GM21529 (cell line): ENCODE data around the gene AGK.

Experiments
- ATAC-seq: cut with Tn5 transposase; IDR thresholded peaks from one replicate; pipeline ENCODE4 v1.9.1; 2021; ENCODE audit not compliant: unreplicated experiment

The AGK gene, protein sequence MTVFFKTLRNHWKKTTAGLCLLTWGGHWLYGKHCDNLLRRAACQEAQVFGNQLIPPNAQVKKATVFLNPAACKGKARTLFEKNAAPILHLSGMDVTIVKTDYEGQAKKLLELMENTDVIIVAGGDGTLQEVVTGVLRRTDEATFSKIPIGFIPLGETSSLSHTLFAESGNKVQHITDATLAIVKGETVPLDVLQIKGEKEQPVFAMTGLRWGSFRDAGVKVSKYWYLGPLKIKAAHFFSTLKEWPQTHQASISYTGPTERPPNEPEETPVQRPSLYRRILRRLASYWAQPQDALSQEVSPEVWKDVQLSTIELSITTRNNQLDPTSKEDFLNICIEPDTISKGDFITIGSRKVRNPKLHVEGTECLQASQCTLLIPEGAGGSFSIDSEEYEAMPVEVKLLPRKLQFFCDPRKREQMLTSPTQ

DNA sequence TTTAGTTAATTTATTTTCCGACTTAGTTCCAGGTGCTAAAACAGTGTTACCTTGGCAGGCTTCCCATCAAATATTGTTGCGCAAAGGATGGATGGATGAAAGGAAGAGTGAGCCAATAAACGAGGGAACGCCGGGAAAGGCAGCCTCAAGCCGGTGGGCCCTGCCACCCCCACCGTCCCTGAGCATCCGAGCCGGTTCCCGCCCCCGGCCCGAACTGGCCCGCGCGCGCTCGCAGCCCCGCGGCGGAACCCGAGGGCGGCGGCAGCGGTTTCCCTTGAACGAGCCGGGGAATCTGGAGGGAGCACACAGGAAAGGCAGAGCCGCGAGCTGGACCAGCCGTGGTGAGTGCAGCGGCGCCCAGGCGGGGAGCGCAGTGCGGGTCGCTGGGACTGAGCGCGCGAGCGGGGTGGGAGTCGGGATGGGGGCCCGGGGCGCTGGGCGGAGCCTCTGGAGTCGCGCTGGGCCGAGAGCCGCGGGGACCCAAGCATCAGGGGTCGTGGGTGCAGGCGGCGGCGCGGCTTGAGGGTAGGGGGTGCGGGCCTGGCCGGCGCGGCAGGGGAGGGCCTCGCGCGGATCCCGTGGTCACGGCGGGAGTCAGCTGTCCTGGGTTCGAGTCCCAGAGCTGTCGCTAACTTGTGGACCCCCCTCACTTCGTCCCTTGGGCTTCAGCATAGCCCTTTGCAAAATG lies at the start of gene AGK:
Gene AGK, plus strand, starts transcription at position 317 of the 688 bp plus-strand sequence. CDS start 4,057 bp downstream, outside the sequence.
- peak; percentile 94 for ATAC-seq

DNA sequence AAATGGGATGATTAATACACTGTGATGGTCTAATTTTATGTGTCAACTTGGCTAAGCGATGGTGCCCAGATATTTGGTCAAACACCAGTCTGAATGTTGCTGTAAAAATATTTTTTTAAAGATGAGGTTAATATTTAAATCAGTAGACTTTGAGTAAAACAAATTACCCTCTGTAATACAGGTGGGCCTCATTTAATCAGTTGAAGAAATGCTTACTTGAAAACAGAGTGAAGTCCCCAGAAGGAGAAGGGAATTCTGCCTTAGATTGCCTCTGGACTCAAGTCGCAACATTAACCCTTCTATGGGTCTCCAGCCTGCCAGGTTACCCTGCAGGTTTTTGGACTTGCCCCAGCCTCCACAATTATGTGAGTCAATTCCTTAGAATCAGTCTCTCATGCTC lies 49.8 kb upstream of the AGK start:
- ATAC-seq: no peak

DNA sequence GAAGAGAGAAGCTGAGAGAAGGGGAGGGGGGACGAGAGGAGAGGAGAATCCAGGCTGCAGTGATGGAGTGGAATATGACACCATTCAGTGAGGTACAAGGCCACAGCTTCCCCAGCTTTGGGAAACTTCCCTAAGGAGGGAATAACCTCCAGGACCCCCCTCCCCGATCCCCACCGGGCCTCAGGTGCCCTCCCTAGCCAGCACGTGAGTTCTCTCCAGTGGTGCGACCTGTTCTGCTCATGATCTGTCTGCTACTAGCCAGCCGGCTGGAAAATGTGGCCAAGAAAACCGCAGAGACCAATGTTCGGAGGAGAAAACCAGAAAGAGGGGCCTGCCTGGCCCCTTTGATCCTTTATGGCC lies 39.9 kb upstream of the AGK start:
- ATAC-seq: no peak

DNA sequence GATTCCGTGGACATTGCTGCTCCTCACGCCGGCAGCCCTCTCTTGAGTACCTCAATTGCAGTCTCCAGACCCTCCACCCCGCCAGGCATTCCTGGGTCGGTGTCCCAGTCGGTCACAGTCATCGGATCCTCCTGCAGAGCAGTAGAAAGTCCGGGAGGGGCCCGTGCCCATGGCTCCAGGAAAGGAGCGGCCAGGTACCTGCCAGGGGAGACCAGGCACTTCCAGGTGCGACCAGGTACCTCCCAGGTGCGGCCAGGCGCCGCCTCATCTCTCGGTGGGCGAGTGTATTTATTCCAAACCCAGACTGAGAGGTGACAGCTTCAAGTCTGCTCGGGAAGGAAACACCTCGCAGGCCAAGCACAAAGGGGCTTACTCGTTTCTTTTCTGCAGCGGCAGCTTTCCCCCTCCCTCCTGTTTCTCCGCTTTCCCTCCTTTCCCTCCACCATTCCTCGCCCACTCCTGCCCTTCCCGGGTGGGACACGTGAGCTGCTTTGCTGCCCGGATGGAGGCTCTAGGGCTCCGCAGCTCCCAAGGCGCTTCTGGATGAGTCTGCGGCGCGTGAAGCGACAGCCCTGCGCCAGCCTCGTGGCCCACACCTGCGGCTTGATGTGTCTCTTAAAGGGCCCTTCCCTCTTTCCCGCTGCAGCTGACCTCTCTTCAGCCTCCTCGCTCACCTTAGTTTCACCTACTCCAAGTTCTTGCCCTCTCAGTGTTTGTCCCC lies 39.4 kb upstream of the AGK start:
- ATAC-seq: no peak

DNA sequence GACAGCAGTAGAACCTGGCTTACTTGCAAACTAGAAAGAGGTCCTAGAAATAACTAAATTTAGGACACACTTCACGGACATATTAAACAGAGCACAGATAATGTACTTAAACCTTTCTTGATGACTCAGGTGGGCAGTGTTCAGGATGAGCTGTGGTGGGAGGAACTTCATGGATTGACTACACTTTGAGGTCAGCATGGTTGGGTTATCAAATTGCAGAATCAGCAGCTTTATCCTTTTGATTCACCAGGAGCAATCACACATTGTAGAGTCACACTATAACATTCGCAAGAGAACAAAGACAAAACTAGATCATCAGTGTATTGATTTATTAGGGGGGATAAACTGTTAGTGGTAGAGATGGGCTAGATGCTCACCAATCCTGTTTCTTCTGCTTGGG lies 38.6 kb upstream of the AGK start:
- no peak for ATAC-seq

DNA sequence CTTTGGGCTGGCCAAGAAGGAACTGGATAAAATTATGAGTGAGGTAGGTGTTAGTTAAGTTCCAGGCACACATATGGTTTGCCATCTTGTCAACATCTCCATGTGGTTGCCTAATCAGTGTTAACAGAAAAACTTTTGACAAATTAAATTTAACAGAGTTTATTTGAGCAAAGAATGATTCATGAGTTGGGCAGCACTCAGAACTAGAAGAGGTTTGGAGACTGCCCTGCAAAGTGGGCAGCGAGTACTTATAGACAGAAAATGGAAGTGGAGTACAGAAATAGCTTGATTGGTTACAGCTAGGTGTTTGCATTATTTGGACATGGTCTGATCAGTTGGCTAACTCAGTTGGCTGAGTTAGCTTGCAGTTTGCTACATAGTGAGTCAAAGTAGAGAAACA lies 37.5 kb upstream of the AGK start:
- ATAC-seq: no peak

DNA sequence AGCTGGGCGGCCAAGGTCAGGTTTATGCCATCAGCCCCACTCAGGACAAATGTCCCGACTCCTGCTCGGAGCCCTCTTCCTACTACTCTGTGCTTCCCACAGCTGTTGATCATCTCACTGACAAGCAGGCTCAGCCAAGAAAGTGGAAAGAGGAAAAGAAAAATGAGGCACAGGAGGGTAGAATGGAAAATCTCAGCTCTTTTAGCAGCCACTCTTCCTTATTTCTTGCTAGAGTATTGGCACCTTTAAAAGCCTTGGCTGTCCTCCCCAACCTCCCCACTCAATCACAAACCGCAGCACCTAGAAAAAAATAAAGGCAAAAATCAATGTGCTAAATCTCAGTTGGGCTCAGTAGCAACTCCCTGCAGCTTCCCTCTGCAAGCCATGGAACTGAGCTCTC lies 35.3 kb upstream of the AGK start:
- ATAC-seq: no peak

DNA sequence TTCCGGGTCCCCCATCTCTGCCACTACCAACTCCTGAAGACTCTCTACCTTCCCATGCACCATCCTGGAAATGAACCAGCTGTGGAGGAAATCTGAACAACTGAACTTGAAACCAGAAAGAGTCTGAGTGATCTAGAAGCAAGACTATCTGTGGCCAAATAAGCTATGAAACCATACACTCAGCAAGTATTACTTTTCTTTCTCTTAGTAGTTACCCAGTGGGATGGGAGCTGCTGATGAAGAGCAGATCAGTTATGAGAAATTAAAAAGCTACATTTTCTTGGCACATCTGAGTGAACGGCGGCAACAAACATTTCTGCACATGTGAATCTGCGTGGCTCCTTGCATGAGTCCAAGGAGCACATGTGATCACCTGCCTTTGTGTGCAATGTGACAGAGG lies 31.6 kb upstream of the AGK start:
- no peak for ATAC-seq

DNA sequence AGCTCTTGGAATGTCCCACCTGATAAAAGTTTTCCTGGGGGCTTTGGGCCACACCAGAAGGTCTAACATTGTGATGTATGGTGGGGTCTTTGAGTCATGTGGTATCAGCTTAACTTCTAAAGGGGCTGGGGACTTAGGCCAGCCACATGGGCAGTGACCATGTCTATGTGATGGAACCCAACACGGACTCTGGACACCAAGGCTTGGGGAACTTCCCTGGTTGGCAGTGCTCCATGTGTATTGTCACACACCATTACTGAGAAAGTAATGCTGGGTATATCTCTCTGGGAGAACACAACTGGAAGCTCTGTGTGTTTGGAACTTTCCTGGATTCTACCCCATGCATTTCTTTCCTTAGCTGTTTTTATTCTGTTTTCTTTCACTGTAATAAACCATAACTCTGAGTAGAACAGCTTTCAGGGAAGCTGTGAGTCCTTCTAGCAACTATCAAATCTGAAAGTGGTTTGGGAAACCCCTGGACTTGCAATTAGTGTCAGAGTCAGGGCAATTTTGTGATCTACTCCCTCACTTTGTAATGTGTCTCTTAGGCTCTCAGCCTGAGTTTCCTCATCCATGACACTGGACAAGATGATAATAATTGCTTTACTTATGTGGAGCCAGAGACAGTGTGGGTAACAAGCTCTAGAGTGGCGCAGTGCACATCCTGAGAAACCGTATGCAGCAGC lies 28.4 kb upstream of the AGK start:
- ATAC-seq: no peak

DNA sequence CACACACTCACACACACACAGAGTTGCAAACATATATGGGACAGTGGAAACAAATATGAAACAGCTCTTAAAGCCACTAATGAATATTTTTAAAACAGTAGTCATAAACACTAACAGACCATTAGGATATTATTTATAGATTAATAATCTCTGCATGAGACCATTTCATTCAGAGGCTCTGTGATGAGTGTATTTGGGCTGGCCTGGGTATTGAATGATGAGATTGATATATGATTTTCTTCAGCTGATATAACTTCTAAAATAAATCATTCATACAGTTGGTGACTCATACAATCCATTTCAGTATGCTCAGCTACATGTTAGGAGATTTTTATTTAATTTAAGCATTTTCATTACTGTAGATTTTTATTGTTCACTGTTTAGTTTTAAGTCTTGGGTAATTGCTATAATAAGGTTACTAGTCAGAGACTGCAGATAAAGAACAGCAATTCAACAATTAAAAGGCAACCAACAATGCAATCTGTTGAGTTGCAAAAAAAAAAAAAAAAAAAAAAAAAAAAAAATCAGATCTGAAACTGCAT lies 25.2 kb upstream of the AGK start:
- no peak for ATAC-seq

DNA sequence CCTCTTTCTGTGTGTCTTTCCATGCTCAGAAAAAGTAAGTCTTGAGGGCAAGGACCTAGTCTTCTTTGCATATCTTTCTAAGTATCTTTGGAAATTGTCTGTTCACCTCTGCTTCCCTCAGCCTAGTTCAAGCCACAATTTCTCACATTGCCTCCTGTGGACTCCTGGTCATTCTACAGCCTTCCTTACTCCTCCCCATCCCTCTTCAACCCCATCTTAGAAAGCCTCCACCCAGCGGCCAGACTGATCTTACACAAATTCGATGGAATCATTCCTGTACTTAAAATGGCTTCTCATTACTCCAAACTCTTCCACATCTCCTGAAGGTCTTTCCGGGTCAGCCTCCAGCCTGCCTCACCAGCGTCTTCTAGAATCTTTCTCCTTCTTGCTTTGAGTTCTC lies 24.1 kb upstream of the AGK start:
- no peak for ATAC-seq

DNA sequence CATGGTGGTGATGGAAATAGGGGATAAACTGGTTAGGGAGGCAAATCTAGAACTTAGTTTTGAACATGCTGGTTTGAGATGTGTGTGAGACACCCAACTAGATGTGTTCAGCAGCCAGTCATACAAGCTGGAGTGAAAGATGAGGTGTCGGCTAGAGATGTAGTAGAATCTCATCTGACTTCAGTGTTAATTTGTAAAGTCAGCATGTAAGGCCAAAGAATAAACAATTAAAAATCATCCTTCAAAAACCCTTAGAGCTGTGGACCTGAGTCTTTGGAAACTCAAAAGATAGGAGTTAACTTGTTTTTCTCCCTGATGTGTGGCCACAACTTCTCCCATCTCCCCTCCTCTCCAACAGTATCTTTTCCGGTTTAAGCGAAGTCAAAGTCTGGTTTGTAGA lies 22.8 kb upstream of the AGK start:
- ATAC-seq: no peak

DNA sequence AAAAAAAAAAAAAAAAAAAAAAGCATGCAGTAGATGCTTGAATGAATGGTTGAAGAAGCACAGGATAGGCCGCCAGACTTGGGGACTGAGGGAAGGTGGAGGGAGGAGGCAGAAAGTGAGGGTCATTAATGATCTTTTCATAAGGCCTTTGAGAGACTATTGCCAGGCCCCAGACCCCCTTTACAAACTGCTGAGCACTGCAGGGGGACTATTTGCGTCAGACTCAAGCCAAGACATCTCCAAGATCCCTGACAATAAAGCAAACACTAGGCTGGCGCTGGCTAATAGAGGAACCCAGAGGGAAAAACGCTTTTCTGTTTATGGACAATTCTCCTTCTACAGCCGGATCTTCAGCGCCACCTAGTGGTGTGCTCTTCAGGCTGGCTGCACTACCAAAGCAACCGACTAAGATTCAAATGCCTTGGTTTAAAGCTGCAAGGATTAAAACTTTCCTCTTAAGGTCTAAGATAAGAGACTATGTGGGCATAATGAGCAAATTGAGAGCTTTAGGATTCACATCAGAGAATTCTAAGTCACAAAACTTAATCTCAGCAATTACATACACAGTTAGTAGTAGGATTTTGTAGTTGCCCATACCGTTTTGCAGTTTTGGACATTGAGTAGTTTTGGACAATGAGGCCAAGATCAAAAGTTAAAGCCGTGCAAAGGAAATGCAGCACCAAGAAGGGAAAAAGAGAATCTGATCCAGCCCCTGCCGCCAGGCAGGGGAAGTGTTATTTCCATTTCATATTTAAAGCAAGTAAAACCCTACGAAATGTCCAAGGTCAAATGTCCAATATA lies 17.9 kb upstream of the AGK start:
- ATAC-seq: no peak

DNA sequence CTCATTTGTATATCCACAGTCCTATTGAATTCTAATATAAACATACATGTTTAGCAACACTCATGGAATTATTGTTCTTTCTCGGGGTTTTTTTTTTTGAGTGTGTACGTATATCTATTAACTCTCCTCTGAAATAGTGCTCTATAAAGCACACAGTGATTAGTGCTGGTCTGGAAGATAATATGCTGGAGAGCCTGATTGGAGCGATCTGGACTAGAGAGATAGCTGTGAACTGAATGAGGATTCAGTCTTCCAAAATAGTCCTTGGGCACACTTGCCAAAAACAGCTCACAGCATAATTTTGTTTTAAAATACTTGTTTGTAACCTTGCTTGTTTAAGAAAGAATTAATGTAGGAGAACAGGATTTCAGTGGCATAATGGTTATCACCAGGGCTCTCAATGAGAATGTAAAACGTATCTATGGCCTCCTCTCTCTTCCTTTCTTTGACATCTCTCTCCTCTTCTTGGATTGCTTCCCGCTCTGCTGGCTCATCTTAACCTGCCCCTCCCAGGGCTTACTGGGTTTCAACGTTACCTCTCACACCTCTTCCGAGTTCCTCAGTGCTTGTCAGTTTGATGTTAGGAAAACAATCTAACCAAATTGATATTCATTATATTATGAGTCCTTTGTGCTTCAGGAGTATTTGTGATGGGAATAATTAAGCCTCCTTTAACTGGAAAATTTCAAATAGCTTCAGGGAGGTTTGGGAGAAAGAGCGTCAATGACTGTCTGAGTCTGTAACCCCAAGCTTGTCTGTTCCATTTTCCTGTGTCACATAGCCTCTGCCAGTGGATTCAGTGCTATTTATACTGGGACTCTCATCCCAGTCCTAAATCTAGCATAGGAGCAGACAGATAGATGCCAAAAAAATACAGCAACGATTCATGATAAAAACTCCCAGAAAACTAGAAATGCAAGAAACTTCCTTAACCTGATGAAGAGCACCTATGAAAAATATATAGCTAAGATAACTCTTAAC lies 16.2 kb upstream of the AGK start:
- ATAC-seq: no peak

DNA sequence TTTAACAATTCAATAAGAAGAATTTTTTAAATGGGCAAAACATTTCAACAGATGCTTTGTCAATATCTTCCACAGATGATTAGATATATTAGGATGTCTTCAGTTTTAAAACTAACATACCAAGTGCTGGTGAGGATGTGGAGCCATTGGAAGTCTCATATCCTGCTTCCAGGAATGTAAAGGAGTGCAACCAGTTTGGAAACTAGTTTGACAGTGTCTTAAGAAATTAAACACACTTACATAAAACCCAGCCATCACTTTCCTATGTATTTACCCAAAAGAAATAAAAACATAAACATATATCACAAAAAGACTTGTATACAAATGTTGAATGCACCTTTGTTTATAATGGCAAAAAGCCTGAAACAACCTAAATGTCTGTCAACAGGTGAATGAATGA lies 13.3 kb upstream of the AGK start:
- no peak for ATAC-seq

DNA sequence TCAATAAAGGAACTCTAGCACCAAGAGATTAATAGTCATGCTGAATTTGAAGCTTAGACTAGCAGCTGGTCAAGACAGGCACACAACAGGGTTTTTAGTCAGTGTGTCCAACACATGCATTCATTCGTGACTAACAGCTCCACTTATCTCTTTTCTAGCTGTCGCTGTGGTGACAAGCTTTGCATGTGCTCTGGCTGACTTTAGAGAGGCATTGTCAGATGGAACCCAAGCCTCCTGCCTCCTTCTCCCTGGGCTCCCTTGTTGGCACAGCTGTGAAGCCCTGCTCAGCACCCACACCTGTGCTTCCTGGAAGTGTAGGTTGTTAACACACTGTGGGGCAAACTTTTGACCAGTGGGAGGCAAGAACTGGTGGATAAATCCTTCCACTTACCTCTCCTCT lies 9.8 kb upstream of the AGK start:
- ATAC-seq: no peak

DNA sequence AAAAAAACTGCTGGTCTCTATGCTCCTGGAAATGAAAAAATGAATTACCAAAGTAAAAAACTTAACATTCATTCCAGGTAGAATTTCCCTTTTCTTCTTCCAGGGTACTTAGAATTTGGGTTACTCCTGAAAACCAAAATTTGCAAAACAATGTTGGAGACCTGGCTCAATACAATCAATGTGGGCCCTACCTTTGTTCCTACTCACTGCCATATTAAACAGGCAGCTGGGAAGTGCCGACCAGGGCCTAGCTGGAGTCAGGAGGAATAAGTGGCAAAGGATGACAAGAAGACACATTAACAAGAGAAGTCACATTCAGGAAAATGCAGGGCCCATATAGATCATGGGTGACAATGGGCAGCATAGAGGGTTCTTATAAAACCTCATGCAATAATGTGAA lies 6.4 kb upstream of the AGK start:
- no peak for ATAC-seq

DNA sequence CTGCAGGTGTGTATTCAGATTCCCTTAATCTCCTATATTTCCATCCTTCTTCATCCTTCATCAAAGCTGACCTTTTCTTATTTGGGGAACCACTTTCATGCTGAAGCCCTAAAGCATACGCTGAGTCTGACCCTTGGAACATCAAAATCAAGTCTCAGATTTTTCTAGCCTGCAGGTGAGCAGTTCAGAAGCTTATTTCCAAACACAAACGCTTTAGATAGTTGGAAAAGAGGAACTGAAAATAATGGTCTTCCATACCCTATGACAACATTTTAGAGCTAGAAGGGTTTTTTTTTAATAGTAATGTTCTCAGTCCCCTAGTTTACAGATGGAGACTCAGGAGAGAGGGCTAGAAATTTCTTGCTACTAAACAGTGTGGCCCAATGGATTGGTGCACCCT lies 1.6 kb upstream of the AGK start:
- no peak for ATAC-seq

DNA sequence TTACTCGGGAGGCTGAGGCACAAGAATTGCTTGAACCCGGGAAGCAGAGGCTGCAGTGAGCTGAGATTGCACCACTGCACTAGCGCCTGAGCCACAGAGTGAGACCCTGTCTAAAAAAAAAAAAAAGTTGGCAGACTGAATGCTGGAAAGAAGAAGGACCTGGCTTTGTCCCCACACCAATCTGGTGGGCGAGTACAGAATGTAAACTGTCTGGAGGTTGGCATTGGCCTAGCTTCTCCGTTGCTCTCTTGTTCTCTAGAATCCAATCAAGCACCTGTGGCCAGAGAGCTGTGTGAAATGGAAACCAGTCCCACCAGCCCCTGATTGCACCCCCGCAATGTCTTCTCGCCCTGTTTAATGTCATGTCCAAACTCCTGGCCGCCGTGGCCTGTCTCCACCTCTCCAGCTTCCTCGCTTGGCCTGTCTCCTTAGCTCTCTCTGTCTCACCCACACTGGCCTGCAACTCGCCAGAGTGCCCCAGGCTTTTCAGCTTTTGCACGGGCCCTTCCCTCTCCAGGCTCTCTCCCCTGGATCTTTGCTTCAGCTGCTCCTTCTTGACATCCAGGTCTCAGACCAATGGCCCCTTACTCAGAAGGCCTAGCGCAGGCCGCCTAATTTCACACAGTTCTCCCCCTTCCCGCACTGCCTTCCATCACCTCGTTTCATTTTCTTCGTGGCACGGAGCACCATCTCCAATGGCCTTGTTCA lies 670 bp upstream of the AGK start:
- peak; percentile 7 for ATAC-seq
